OCI-LY7 (cell line): Measurements from ENCODE around the gene CRY1. TPM values are rescaled to one million over a fixed set of nuclear protein-coding genes. Genes with fewer than 3 reads are reported as not detected.

Experiments
- BruUV-seq: library from RNA; stranded (reverse); fragments of 400-500 nt; replicated peaks from 2 replicates; lab custom pipeline; 2021; lab: Mats Ljungman, UMichigan
- CTCF ChIA-PET: fragments of 300-600 bp; sonication (Branson Sonifier 250); formaldehyde crosslinking; loops from one replicate; lab custom pipeline; 2022; ENCODE audit warnings: antibody characterized with exemption; ENCODE audit not compliant: unreplicated experiment; lab: Charles Lee
- POLR2A ChIA-PET: fragments of 300-600 bp; sonication (Branson Sonifier 250); formaldehyde crosslinking; loops from one replicate; lab custom pipeline; 2022; ENCODE audit warnings: antibody characterized with exemption; lab: Charles Lee
- DNase-seq: peaks from one replicate; pipeline ENCODE4 v3.0.0-alpha.2; 2015; ENCODE audit warnings: low spot score
- H2AFZ ChIP-seq: fragments of 200-600 bp; sonication (generic), shearing (Covaris generic); 2 replicates; pipeline ENCODE4 v1.6.1; 2014; ENCODE audit warnings: mild to moderate bottlenecking, antibody characterized with exemption, low read length, moderate library complexity
- H3K27ac ChIP-seq: fragments of 200-600 bp; sonication (generic); 2 replicates; pipeline ENCODE4 v1.5.1; 2014; ENCODE audit warnings: mixed run types, low read depth, mild to moderate bottlenecking, moderate library complexity, low read length, inconsistent platforms; ENCODE audit not compliant: poor library complexity, severe bottlenecking
- H3K36me3 ChIP-seq: fragments of 200-600 bp; sonication (generic); 2 replicates; pipeline ENCODE4 v1.6.1; 2014; ENCODE audit warnings: mild to moderate bottlenecking, antibody characterized with exemption, low read length, moderate library complexity, mixed read lengths; ENCODE audit not compliant: insufficient read depth
- H3K4me1 ChIP-seq: fragments of 200-600 bp; sonication (generic); 2 replicates; pipeline ENCODE4 v1.5.1; 2014; ENCODE audit warnings: mild to moderate bottlenecking, low read length; ENCODE audit not compliant: insufficient read depth, poor library complexity, severe bottlenecking
- H3K4me2 ChIP-seq: fragments of 200-600 bp; sonication (generic); 2 replicates; pipeline ENCODE4 v1.6.1; 2014; ENCODE audit warnings: mild to moderate bottlenecking, low read length
- H3K4me3 ChIP-seq: fragments of 200-600 bp; sonication (generic); 2 replicates; pipeline ENCODE4 v1.5.1; 2014; ENCODE audit warnings: mild to moderate bottlenecking, low read depth, low read length; ENCODE audit not compliant: poor library complexity, severe bottlenecking
- H3K79me2 ChIP-seq: fragments of 200-600 bp; sonication (generic); 2 replicates; pipeline ENCODE4 v1.6.1; 2016; ENCODE audit warnings: low read depth, mild to moderate bottlenecking, low read length, moderate library complexity, mixed read lengths; ENCODE audit not compliant: insufficient read depth
- H3K9me2 ChIP-seq: fragments of 200-600 bp; sonication (generic); 2 replicates; pipeline ENCODE4 v1.6.1; 2016; ENCODE audit warnings: mild to moderate bottlenecking, low read length, mixed read lengths; ENCODE audit not compliant: insufficient read depth
- H3K9me3 ChIP-seq: fragments of 200-600 bp; sonication (generic); 2 replicates; pipeline ENCODE4 v1.6.1; 2014; ENCODE audit warnings: mild to moderate bottlenecking, mixed run types, low read length, mixed read lengths
- H4K20me1 ChIP-seq: fragments of 200-600 bp; sonication (generic); 2 replicates; pipeline ENCODE4 v1.6.1; 2014; ENCODE audit warnings: mild to moderate bottlenecking, antibody characterized with exemption, low read length, moderate library complexity, mixed read lengths; ENCODE audit not compliant: insufficient read depth
- CTCF ChIP-seq: fragments of 200-600 bp; sonication (generic); conservative IDR thresholded peaks from 2 replicates; pipeline ENCODE4 v1.5.1; 2014; ENCODE audit warnings: mild to moderate bottlenecking, antibody characterized with exemption, low read length, moderate library complexity, mixed read lengths
- EZH2phosphoT487 ChIP-seq: fragments of 200-600 bp; sonication (generic); IDR thresholded peaks from 2 replicates; pipeline ENCODE4 v1.6.1; 2018; ENCODE audit warnings: low read depth, borderline replicate concordance, mild to moderate bottlenecking, mixed run types, antibody characterized with exemption, low read length, moderate library complexity, mixed read lengths
- intact Hi-C: fragments of 100-400 bp; cut with micrococcal nuclease; formaldehyde crosslinking; loops from one replicate; pipeline ENCODE4 v1.10.0; 2022; ENCODE audit not compliant: unreplicated experiment
- total RNA-seq, 2 experiments: library from RNA; depleted of rRNA in 1 of 2; stranded (reverse); fragments of >200 nt in 1 of 2; shearing (Covaris generic) in 1 of 2; gene quantifications; 2 replicates each; pipeline ENCODE4 v1.2.3, GENCODE V29; 2014 to 2022

The CRY1 gene
- total RNA-seq, 2 experiments from 2014 or later = not detected

- intact Hi-C loops = no loop called here
- CTCF ChIA-PET = no interaction called here
- Histone ChIP-seq H3K4me3 (no peak overlapping the region), H3K27ac (no peak overlapping the region), H2AFZ (no peak overlapping the region), H3K9me3 (no peaks in the 10 kb centered on the region), H3K36me3 (no peaks in the 10 kb centered on the region), H3K79me2 (no peaks in the 10 kb centered on the region), H3K9me2 (no peaks in the 10 kb centered on the region), H3K4me1 (no peaks in the 10 kb centered on the region), H4K20me1 (no peaks in the 10 kb centered on the region), H3K4me2 (no peak overlapping the region)
- BruUV-seq = no TSS peak
- DNase-seq = no peak
- TF ChIP-seq CTCF = no peak
- POLR2A ChIA-PET = no interaction called here
Measured at GRCh38 chr12:107086314-107086713, 7.0 kb downstream of the CRY1 start.

GRCh38 chr12:107081778-107082177 lies 11.6 kb downstream of the CRY1 start:
- ChIA-PET POLR2A (no interaction called here), CTCF (no interaction called here)
- Histone ChIP-seq H3K4me1 (no peaks in the 10 kb centered on the region), H4K20me1 (no peaks in the 10 kb centered on the region), H3K27ac (no peak overlapping the region), H3K9me3 (no peaks in the 10 kb centered on the region), H3K79me2 (no peaks in the 10 kb centered on the region), H3K4me3 (no peak overlapping the region), H2AFZ (no peak overlapping the region), H3K4me2 (no peak overlapping the region), H3K36me3 (no peaks in the 10 kb centered on the region), H3K9me2 (no peaks in the 10 kb centered on the region)
- no TSS peak for BruUV-seq
- DNase-seq = no peak
- TF ChIP-seq EZH2phosphoT487 (no peak), CTCF (no peak)
- intact Hi-C loops = no loop called here

GRCh38 chr12:107080299-107080698 lies 13.1 kb downstream of the CRY1 start:
- Histone ChIP-seq H3K79me2 (no peaks in the 10 kb centered on the region), H4K20me1 (no peaks in the 10 kb centered on the region), H3K4me2 (no peak overlapping the region), H3K9me2 (no peaks in the 10 kb centered on the region), H3K4me3 (no peak overlapping the region), H3K4me1 (no peaks in the 10 kb centered on the region), H3K27ac (no peak overlapping the region), H3K36me3 (no peaks in the 10 kb centered on the region), H3K9me3 (no peaks in the 10 kb centered on the region), H2AFZ (no peak overlapping the region)
- ChIA-PET POLR2A (no interaction called here), CTCF (no interaction called here)
- no peak for DNase-seq
- TF ChIP-seq CTCF = no peak
- TF ChIP-seq EZH2phosphoT487 = no peak
- intact Hi-C loops = no loop called here
- BruUV-seq = no TSS peak
